ENCODE data around the gene SIGLEC9. TPM values are rescaled to one million over a fixed set of nuclear protein-coding genes. Genes with fewer than 3 reads are reported as not detected.

The SIGLEC9 gene
- total and polyA plus RNA-seq, 2 of the 8 experiments (the other 6 are each of a cell fraction or from before 2014, with no cell fraction given), result not detected

DNA sequence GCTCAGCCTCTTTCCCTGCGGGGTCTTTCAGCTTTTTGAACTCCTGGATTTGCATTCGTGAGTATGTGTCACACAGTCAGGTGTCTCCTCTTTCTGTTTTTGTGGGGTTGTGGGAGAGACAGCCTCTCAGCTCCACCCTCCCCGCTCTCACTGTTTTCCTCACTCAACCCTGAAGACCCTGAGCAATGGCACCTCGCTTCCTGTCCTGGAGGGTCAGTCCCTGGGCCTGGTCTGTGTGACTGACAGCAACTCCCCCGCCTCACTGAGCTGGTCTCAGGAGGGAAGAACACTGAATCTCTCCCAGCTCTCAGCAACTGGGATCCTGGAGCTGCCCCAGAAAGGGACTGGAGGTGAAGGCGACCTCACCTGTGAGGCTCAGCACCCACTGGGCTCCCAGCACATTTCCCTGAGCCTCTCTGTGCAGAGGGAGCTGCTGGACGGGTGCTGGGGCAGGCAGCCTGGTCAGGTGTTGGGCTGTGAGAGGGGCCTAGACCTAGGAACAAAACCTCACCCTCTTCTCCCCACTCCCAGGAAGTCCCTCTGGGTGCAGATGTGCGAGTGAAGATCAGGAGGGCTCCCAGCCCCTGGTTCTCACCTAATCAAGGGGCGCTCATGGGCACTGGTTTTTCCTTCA, 13.2 kb downstream of the SIGLEC9 start:
- WGBS, 2 experiments (ENCODE audit: extremely low coverage in 1 of 2, insufficient coverage in 1 of 2, insufficient read length in 1 of 2, insufficient replicate concordance in 2 of 2, low coverage in 1 of 2, low lambda C conversion rate in 2 of 2, missing lambda C conversion rate in 1 of 2), result 89% methylated on average over 9 of the region's 9 CpGs; no CpG with 5 or more reads in 1 of the 2 experiments
- TF ChIP-seq TAF1 (IDR thresholded peaks at IDR 0.05; ENCODE audit: low read depth, low read length), result no peak
- no peak for TF ChIP-seq RXRA (IDR thresholded peaks at IDR 0.05; ENCODE audit: insufficient read depth, low read depth, low read length)
- TF ChIP-seq CREB1 (IDR thresholded peaks at IDR 0.05), result no peak

More for the DNA sequence above, 13.2 kb downstream of the SIGLEC9 start:
- H3K27ac ChIP-seq (ENCODE audit: low read depth, low read length), result no peak overlapping the region
- H2BK12ac ChIP-seq (ENCODE audit: low read depth, low read length), result no peak overlapping the region
- no peak overlapping the region for H2BK5ac ChIP-seq (ENCODE audit: low read depth, low read length)
- no peak overlapping the region for H2BK20ac ChIP-seq (ENCODE audit: low read length)
- H2AFZ ChIP-seq (ENCODE audit: low read length), result no peak overlapping the region
- H2BK15ac ChIP-seq (ENCODE audit: low read length), result no peak overlapping the region
- H2AK5ac ChIP-seq (ENCODE audit: low read depth, low read length), result no peak overlapping the region
- FAIRE-seq, result no peak
- no peaks in the 10 kb centered on the region for H3K79me1 ChIP-seq (ENCODE audit: low read depth, low read length)
- H3K36me3 ChIP-seq (ENCODE audit: control insufficient read depth in 2 of 4, insufficient read depth in 4 of 4, low read length in 3 of 4), result no peaks in the 10 kb centered on the region
- H3K9ac ChIP-seq (replicated peaks in 1 of 4; ENCODE audit: extremely low read depth in 1 of 4, low read depth in 3 of 4, low read length in 3 of 4), result no peak overlapping the region
- DNase-seq (ENCODE audit: low read depth in 1 of 2, low spot score in 2 of 2), result no peak
- no peaks in the 10 kb centered on the region for H3K79me2 ChIP-seq (ENCODE audit: control insufficient read depth in 1 of 2, insufficient read depth in 2 of 2, low read length in 2 of 2)
- no peak overlapping the region for H3K4me3 ChIP-seq (ENCODE audit: extremely low read depth in 1 of 4, insufficient read depth in 2 of 4, low read depth in 3 of 4, low read length in 4 of 4)
- no peaks in the 10 kb centered on the region for H3K27me3 ChIP-seq (replicated peaks in 1 of 4; ENCODE audit: control insufficient read depth in 3 of 4, extremely low read depth in 1 of 4, insufficient read depth in 3 of 4, low read length in 3 of 4)
- ChIA-PET POLR2A (ENCODE audit: partially characterized antibody) (interaction anchor here (0.7 to 1.1 kb wide), 2 partner anchors 9 to 121 kb away, joined by 3 to 4 read pairs; no protein-coding TSS in a partner anchor), CTCF (ENCODE audit: partially characterized antibody) (interaction anchor here (1.2 to 1.6 kb wide), 3 partner anchors 11 to 301 kb away, joined by 4 to 6 read pairs (median 4); no protein-coding TSS in a partner anchor)
- no peak overlapping the region for H3K4me2 ChIP-seq (ENCODE audit: insufficient read depth in 1 of 2, low read depth in 2 of 2, low read length in 2 of 2)
- H3K56ac ChIP-seq (replicated peaks; ENCODE audit: insufficient read length, low read depth, low read length), result no peak overlapping the region
- H3K4ac ChIP-seq (replicated peaks; ENCODE audit: insufficient read length, low read depth, low read length), result no peak overlapping the region
- H2BK120ac ChIP-seq (replicated peaks; ENCODE audit: low read depth, low read length), result no peak overlapping the region
- no peak overlapping the region; the same call in 1 of the 2 replicates for H4K8ac ChIP-seq (ENCODE audit: extremely low read depth, insufficient read depth, low read length)
- no peak overlapping the region for H4K91ac ChIP-seq (replicated peaks; ENCODE audit: insufficient read length, low read length)
- H3K14ac ChIP-seq (ENCODE audit: insufficient read length), result no peak overlapping the region
- H3K4me1 ChIP-seq (replicated peaks in 1 of 4; ENCODE audit: control insufficient read depth in 3 of 4, insufficient read depth in 4 of 4, low read length in 3 of 4), result peaks cover 6 to 14% (median 8%) of the 10 kb centered on the region in 4 experiments; a peak in 5 of 7 replicates
- H3K23ac ChIP-seq (ENCODE audit: insufficient read length), result no peak overlapping the region
- no peaks in the 10 kb centered on the region for H3K9me3 ChIP-seq (ENCODE audit: insufficient read depth in 2 of 2, low read depth in 1 of 2, low read length in 1 of 2)
- no peak overlapping the region for H3K18ac ChIP-seq (ENCODE audit: extremely low read depth, low read length)
- no peak overlapping the region for H4K5ac ChIP-seq (ENCODE audit: insufficient read length, low read depth, low read length)
- H4K20me1 ChIP-seq (replicated peaks in 1 of 2; ENCODE audit: control insufficient read depth in 1 of 2, insufficient read depth in 2 of 2, low read length in 2 of 2), result no peaks in the 10 kb centered on the region
- H3K23me2 ChIP-seq (ENCODE audit: low read depth, low read length), result no peaks in the 10 kb centered on the region

Measured in H1 (cell line).